H54 (cell line): ENCODE data around the gene MLLT10.
"Not testable (repeated sequence)": the region's sequence is repeated elsewhere in the genome, so short reads cannot be mapped to it uniquely, and the experiment has no call there.

Source experiments
- DNase-seq: peaks from one replicate; pipeline ENCODE4 v3.0.0; 2011; ENCODE audit warnings: low spot score, mixed read lengths; ENCODE audit not compliant: insufficient read length
- FAIRE-seq: peaks from 3 replicates; lab custom pipeline; 2011; peaks lifted over from hg19 to GRCh38; lab: Jason Lieb, UNC
- POLR2A ChIP-seq: IDR thresholded peaks from 2 replicates; pipeline ENCODE4 v1.6.1; 2011; ENCODE audit warnings: low read depth, mild to moderate bottlenecking, low read length

MLLT10 gene

DNA sequence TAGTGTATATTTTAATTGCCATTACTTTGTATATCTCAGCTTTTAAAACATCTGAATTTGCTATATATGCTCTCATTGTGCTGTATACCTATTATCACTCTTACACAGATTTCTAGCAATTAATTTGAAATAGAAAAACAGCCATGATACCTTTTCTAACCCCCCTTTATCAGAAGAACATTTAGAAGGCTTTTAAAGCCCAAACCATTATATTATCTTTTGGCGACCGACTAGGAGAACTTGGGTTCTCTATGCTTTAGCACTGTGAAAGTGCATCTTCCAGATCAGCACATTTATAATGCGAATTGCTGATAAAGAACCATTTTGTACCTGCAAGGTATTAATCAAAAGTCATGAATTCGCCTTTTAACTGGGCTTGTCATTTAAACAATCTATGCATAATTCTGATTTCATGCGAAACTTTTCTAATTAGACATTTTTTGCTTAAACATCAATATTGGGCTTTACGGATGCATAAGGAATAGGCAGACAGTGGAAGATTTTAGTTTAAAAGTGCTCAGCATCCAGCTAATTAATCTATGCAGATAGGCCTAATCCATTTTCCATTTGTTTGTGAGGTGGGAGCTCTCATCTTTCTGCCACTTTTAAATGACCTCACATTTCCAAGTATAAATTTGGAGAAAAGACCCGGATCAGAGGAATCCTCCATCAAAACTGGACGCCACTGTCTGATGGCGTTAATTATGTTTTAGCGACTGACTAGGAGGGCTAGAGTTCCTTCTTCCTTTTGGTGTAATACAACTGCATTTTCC, 1.2 kb upstream of the MLLT10 start:
- no peak for TF ChIP-seq POLR2A
- DNase-seq = no peak
- peak; percentile 68 for FAIRE-seq

DNA sequence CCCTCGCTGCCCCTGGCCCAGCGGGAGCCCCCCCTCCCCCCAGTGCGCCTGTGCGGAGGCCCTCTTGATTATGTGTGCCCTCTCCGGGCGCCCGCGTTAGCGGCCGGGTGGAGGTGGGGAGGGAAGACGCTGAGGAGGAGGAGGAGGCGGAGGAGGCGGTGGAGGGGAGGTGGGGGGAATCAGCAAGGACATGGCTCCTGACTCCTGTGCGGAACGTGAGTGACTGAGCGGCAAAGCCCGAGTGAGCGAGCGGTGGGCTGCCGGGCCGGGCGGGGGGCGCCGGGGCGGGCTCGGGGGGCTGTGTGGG, 201 bp downstream of the MLLT10 start:
- no peak for TF ChIP-seq POLR2A
- no peak for DNase-seq
- FAIRE-seq = no peak

DNA sequence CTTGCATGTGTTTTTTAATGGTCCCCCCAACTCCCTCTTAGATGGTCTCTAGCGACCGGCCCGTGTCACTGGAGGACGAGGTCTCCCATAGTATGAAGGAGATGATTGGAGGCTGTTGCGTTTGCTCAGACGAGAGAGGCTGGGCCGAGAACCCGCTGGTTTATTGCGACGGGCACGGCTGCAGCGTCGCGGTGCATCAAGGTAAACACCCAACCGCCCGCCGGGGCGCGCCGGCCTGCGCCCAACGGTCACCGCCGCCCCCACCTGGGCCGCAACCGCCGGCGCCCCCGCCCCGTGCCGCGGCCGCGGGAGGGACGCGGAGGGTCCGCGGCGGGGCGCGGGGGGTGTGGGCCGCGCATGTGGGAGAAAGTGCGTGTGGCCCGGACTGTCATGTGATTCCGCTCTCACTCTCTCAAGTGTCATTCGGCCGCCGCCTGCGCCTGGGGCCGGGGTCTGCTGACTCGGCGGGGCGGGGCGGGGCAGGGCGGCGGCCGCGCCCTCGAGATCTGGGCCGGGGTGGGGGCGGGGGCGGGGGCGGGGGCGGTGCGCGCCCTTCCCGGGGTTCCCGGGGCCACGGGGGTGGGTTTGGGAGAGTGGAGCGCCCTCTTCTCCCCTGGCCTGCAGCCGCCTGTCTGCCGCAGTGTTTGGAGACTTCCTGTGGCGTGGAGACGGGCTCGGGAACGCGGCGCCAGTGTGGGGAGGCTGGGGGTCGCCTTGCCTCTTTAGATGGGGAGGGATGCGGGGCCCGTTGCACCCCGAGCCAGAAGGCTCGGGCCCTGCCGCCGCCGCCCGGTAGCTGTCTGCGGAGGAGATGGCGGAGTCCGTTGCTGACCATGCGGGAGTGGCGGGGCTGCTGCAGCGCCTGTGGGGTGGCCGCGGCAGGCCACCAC, 817 bp downstream of the MLLT10 start:
- no peak for FAIRE-seq
- peak; percentile 1; the same call in 1 of the 2 replicates for TF ChIP-seq POLR2A
- no peak for DNase-seq

DNA sequence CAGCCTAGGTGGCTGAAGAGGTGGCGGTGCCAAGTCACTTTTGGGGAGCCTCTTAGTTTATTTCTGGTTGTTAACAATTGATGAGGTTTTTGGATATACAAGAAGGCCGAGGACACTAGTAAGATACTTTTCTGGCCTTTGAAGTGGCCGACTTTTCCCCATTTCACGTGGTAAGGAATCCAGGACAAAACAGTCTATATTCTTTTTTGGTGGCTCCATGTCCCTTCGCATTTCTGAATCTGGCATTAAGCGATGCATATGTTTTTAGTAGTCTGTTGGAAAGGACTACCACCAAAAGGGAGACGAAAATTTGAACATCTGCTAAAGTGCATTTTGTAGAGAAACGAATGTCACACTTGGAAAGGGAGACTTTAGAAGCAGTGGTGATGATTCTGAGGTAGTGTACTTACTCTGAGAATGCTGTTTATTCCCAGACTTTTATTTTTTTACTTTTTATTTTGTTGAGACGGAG, 1.5 kb downstream of the MLLT10 start:
- no peak for TF ChIP-seq POLR2A
- DNase-seq = no peak
- FAIRE-seq = no peak

DNA sequence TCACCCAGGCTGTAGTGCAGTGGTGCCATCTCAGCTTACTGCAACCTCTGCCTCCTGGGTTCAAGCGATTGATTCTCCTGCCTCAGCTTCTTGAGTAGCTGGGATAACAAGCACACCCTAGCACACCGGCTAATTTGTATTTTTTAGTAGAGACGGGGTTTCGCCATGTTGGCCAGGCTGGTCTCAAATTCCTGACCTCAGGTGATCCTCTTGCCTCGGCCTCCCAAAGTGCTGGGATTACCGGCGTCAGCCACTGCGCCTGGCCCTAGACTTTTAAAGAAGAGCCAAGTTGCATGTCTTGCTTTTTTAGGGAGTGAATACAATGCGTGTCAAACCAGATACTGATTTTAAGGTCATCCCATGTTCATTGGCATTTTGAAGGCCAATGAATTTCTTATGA, 1.9 kb downstream of the MLLT10 start:
- not testable (repeated sequence) for FAIRE-seq, DNase-seq

DNA sequence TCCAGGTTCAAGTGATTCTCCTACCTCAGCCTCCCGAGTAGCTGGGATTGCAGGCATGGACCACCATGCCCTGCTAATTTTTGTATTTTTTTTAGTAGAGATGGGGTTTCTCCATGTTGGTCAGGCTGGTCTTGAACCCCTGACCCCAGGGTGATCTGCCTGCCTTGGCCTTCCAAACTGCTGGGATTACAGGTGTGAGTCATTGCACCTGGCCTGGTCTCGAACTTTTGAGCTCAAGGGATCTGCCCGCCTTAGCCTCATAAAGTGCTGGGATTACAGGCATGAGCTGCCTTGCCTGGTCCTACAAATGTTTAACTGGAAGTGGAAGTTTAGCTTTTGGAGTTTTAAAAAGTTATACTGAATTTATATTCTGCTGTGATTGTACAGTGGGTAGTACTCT, 2.8 kb downstream of the MLLT10 start:
- no peak for TF ChIP-seq POLR2A
- no peak for FAIRE-seq
- DNase-seq = no peak

DNA sequence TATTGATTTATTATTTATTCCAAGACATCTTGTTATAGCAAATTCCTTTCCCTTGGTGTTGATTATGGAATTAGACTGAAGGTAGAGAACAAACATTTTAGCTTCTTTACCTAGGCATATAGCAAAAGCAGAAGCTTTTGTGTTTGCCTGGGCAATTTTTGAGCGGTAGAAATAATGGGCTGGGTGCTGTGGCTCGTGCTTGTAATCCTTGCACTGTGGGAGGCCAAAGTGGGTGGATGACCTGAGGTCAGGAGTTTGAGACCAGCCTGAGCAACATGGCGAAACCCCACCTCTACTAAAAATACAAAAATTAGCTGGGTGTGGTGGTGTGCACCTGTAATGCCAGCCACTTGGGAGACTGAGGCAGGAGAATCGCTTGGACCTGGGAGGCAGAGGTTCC, 6.7 kb downstream of the MLLT10 start:
- FAIRE-seq, DNase-seq: not testable (repeated sequence)

DNA sequence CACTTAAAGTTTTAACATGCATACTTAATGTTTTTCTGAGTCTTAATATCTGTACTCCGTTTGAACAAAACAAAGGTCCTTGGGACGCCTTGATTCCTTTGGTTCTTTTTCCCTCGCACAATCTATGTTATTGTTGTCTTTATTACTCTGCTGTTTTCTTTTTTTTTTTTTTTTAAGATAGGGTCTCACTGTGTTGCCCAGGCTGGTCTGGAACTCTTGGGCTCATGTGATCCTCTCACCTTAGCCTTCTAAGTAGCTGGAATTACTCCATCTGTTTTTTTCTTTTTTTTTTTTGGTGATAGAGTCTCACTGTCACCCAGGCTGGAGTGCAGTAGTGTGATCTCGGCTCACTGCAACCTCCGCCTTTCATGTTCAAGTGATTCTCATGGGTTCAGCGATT, 13.2 kb downstream of the MLLT10 start:
- DNase-seq = no peak
- FAIRE-seq = no peak
- no peak for TF ChIP-seq POLR2A

DNA sequence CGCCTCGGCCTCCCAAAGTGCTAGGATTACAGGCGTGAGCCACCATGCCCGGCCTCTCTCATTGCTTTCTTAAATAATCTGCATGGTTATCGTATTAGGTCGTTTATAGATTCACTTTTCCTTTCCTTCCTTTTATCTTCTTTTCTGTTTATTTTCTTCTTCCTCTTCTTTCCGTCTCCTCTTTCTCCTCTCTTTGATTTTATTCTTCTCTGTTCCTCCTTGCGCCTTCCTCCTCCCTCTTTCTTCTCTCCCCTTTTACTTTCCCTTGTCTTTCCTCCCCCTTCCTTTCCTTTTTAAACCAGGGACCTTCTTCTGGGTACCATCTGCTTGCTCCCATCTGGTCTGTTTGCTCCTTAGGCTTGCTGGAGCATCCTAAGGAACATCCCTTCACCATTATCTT, 18.6 kb downstream of the MLLT10 start:
- no peak for FAIRE-seq
- DNase-seq = no peak
- no peak for TF ChIP-seq POLR2A

DNA sequence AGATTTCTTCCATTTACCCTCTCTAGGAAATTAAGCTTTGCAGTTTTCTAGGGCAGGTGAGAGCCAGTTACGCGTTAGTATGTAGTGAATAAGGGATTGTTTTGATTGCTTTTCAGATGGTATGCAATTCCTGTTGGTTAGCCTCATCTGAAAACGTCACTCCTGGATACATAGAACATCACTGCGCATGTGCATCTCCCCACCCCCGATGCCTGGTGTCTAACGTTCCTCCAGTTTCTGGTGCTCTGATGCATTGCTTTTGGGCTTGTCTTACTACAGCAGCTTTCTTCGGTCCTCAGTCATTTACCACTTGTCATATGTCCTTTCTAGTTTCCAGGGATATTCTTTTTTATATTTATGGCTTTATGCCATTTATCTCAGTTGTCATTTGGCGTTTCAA, 22.5 kb downstream of the MLLT10 start:
- no peak for TF ChIP-seq POLR2A
- FAIRE-seq = no peak
- DNase-seq = no peak

DNA sequence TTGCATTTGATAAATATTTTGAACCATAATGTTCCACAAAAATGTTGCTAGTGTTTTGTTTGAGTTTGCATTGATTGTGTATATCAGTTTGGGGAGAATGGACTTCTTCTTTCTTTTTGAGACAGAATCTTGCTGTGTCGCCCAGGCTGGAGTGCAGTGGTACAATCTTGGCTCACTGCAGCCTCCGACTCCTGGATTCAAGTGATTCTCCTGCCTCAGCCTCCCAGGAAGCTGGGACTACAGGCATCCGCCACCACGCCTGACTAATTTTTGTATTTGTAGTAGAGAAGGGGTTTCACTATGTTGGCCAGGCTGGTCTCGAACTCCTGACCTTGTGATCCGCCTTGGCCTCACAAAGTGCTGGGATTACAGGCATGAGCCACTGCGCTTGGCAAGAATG, 25.0 kb downstream of the MLLT10 start:
- DNase-seq, FAIRE-seq: not testable (repeated sequence)

DNA sequence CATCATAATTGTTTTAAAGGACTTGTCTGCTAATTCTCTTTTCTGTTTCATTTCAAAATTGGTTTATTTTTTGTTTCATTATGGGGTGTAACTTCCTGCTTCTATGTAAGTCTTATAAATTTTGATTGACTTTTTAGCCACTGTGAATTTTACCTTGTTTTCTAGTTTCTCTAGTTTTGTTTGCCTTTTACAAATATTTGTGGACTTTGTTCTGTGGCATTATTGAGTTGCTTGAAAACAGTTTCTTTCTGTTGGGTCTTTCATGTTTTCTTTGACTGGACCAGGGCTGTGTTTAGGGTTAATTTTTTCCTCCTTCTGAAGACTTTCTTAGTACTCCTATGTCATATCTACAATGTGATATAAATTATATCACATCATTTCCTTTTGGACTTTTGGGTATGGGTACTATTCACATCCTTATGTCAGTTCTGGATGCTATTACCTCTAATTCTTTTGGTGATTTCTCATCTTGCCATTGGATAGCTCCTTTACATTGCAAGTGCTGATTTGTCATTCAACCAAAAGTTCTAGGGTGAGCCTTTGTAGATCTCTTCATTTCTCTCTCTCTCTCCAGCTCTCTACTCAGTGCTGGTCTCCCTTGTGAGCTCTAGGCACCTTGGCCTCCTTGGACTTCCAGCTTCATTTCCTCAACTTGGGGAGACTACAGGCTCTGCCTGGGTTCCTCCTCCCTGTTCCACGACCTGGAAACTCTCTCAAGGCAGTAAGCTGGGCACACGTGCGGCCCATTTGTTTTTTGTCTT, 36.9 kb downstream of the MLLT10 start:
- TF ChIP-seq POLR2A = no peak

DNA sequence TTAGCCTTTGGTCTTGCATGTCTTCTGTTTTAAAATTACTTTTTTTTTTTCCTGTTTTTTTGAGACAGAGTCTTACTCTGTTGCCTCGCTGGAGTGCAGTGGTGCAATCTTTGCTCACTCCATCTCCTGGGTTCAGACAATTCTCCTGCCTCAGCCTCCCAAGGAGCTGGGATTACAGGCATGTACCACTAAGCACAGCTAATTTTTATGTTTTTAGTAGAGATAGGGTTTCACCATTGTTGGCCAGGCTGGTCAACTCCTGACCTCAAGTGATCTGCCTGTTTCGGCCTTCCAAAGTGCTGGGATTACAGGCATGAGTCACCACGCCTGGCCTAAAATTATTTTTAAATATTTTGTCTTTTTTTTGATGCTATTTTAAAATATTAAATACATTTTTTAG, 38.5 kb downstream of the MLLT10 start:
- no peak for DNase-seq
- FAIRE-seq = peak; percentile 48
- TF ChIP-seq POLR2A = no peak

More for the DNA sequence above, 36.9 kb downstream of the MLLT10 start:
- no peak for FAIRE-seq
- DNase-seq = no peak

DNA sequence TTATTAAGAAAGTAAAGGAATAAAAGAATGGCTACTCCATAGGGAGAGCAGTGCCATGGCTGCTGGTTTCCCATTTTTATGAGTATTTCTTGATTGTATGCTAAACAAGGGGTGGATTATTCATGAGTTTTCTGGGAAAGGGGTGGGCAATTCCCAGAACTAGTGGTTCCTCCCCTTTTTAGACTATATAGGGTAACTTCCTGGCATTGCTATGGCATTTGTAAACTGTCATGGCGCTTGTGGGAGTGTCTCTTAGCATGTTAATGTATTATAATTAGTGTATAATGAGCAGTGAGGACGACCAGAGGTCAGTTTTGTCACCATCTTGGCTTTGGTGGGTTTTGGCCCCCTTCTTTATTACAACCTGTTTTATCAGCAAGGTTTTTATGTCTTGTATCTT, 40.5 kb downstream of the MLLT10 start:
- DNase-seq, FAIRE-seq: not testable (repeated sequence)

DNA sequence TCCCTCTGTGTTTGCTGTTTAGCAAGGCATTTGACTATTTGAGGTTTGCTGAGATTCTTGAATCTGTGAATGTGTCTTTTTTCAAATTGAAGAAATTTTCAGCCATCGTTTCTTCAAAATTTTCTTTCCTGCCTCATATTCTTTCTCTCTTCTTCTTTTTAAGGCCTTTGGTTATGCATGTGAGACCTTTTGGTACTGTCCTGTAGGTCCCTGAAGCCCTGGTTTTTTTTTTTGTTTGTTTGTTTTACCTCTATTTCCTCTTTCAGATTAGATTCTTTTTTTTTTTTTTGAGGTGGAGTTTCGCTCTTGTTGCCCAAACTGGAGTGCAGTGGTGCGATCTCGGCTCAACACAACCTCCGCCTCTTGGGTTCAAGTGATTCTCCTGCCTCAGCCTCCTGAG, 45.3 kb downstream of the MLLT10 start:
- FAIRE-seq (no peak), DNase-seq (no peak)
- no peak for TF ChIP-seq POLR2A

DNA sequence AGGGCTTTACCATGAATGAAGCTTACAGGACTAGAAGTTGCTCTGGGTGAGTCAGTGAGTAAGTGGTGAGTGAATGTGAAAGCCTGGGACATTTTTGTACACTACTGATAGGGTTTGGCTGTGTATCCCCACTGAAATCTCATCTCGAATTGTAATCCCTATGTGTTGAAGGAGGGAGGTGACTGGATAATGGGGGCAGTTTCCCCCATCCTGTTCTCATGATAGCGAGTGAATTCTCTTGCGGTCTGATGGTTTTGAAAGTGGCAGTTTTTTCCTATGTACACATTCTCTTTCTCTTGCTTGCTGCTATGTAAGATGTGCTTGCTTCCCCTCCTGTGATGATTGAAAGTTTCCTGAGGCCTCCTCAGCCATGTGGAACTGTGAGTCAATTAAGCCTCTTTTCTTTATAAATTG, 47.4 kb downstream of the MLLT10 start:
- FAIRE-seq, DNase-seq: not testable (repeated sequence)
